ENCODE results near the gene TAF11L8.
"Not testable (repeated sequence)": the region's sequence is repeated elsewhere in the genome, so short reads cannot be mapped to it uniquely, and the experiment has no call there.

The TAF11L8 gene

GRCh38 chr5:17610092-17610491, 19.3 kb upstream of the TAF11L8 start, which contains the start of gene TAF11L12:
Gene TAF11L12 (plus strand): TSS chr5:17610392.
- H3K36me3 ChIP-seq (ENCODE audit: control insufficient read depth in 4 of 4, insufficient read depth in 4 of 4, low read length in 3 of 4); H3K27me3 ChIP-seq (replicated peaks in 2 of 5; ENCODE audit: control insufficient read depth in 4 of 5, insufficient read depth in 5 of 5, low read length in 4 of 5); H3K9me3 ChIP-seq (ENCODE audit: control extremely low read depth in 1 of 5, control insufficient read depth in 4 of 5, insufficient read depth in 2 of 5, low read depth in 1 of 5, low read length in 4 of 5); H3K4me3 ChIP-seq (ENCODE audit: control insufficient read depth in 1 of 7, extremely low read depth in 1 of 7, insufficient read depth in 4 of 7, low read depth in 2 of 7, low read length in 6 of 7); CTCF ChIA-PET; H3K4me1 ChIP-seq (ENCODE audit: control extremely low read depth in 1 of 4, control insufficient read depth in 4 of 4, insufficient read depth in 4 of 4, low read length in 3 of 4); POLR2A ChIA-PET; DNase-seq; H3K27ac ChIP-seq (ENCODE audit: insufficient read depth in 1 of 2, low read depth in 1 of 2, low read length in 2 of 2, poor library complexity in 1 of 2, severe bottlenecking in 2 of 2): not testable (repeated sequence)
- WGBS (ENCODE audit: insufficient coverage), result 100% methylated on average over 2 of the region's 2 CpGs

- H3K27me3 ChIP-seq (replicated peaks in 2 of 5; ENCODE audit: control insufficient read depth in 4 of 5, insufficient read depth in 5 of 5, low read length in 4 of 5); CTCF ChIA-PET; H3K36me3 ChIP-seq (ENCODE audit: control insufficient read depth in 4 of 4, insufficient read depth in 4 of 4, low read length in 3 of 4); H3K4me3 ChIP-seq (ENCODE audit: control insufficient read depth in 1 of 7, extremely low read depth in 1 of 7, insufficient read depth in 4 of 7, low read depth in 2 of 7, low read length in 6 of 7); H3K9me3 ChIP-seq (ENCODE audit: control extremely low read depth in 1 of 5, control insufficient read depth in 4 of 5, insufficient read depth in 2 of 5, low read depth in 1 of 5, low read length in 4 of 5); H3K4me1 ChIP-seq (ENCODE audit: control extremely low read depth in 1 of 4, control insufficient read depth in 4 of 4, insufficient read depth in 4 of 4, low read length in 3 of 4); POLR2A ChIA-PET; DNase-seq; H3K27ac ChIP-seq (ENCODE audit: insufficient read depth in 1 of 2, low read depth in 1 of 2, low read length in 2 of 2, poor library complexity in 1 of 2, severe bottlenecking in 2 of 2): not testable (repeated sequence)
- WGBS (ENCODE audit: insufficient coverage), result 90% methylated on average over 2 of the region's 4 CpGs
These were observed 16.7 kb upstream of the TAF11L8 start for GRCh38 chr5:17607461-17607860.

- WGBS (ENCODE audit: insufficient coverage), result 100% methylated on average over 1 of the region's 14 CpGs
- H3K4me3 ChIP-seq (ENCODE audit: control insufficient read depth in 1 of 7, extremely low read depth in 1 of 7, insufficient read depth in 4 of 7, low read depth in 2 of 7, low read length in 6 of 7), result no peak overlapping the region
- no peak overlapping the region for H3K27ac ChIP-seq (ENCODE audit: insufficient read depth in 1 of 2, low read depth in 1 of 2, low read length in 2 of 2, poor library complexity in 1 of 2, severe bottlenecking in 2 of 2)
- no peaks in the 10 kb centered on the region for H3K36me3 ChIP-seq (ENCODE audit: control insufficient read depth in 4 of 4, insufficient read depth in 4 of 4, low read length in 3 of 4)
- no peaks in the 10 kb centered on the region for H3K4me1 ChIP-seq (ENCODE audit: control extremely low read depth in 1 of 4, control insufficient read depth in 4 of 4, insufficient read depth in 4 of 4, low read length in 3 of 4)
- peaks cover 0 to 2% (median 0%) of the 10 kb centered on the region in 5 experiments for H3K9me3 ChIP-seq (ENCODE audit: control extremely low read depth in 1 of 5, control insufficient read depth in 4 of 5, insufficient read depth in 2 of 5, low read depth in 1 of 5, low read length in 4 of 5)
- CTCF ChIA-PET, result no interaction called here
- no peaks in the 10 kb centered on the region for H3K27me3 ChIP-seq (replicated peaks in 2 of 5; ENCODE audit: control insufficient read depth in 4 of 5, insufficient read depth in 5 of 5, low read length in 4 of 5)
- DNase-seq, result no peak
- POLR2A ChIA-PET, result no interaction called here
These were observed 14.2 kb upstream of the TAF11L8 start for GRCh38 chr5:17604951-17605350.

GRCh38 chr5:17603880-17604279, 13.1 kb upstream of the TAF11L8 start, which contains the start of gene TAF11L11:
Gene TAF11L11 (plus strand): TSS chr5:17604183.
- H3K4me1 ChIP-seq (ENCODE audit: control extremely low read depth in 1 of 4, control insufficient read depth in 4 of 4, insufficient read depth in 4 of 4, low read length in 3 of 4); CTCF ChIA-PET; H3K4me3 ChIP-seq (ENCODE audit: control insufficient read depth in 1 of 7, extremely low read depth in 1 of 7, insufficient read depth in 4 of 7, low read depth in 2 of 7, low read length in 6 of 7); H3K27ac ChIP-seq (ENCODE audit: insufficient read depth in 1 of 2, low read depth in 1 of 2, low read length in 2 of 2, poor library complexity in 1 of 2, severe bottlenecking in 2 of 2); H3K9me3 ChIP-seq (ENCODE audit: control extremely low read depth in 1 of 5, control insufficient read depth in 4 of 5, insufficient read depth in 2 of 5, low read depth in 1 of 5, low read length in 4 of 5); H3K36me3 ChIP-seq (ENCODE audit: control insufficient read depth in 4 of 4, insufficient read depth in 4 of 4, low read length in 3 of 4); DNase-seq; H3K27me3 ChIP-seq (replicated peaks in 2 of 5; ENCODE audit: control insufficient read depth in 4 of 5, insufficient read depth in 5 of 5, low read length in 4 of 5): not testable (repeated sequence)
- POLR2A ChIA-PET, result interaction anchor here (0.6 kb wide), 1 partner anchor 224 kb away, joined by 4 read pairs; no protein-coding TSS in a partner anchor
- no CpG with 5 or more reads among the region's 6 CpGs for WGBS (ENCODE audit: insufficient coverage)

GRCh38 chr5:17597728-17598127, 7.0 kb upstream of the TAF11L8 start, which contains the start of gene TAF11L10:
Gene TAF11L10 (minus strand): TSS chr5:17597828.
- DNase-seq; H3K9me3 ChIP-seq (ENCODE audit: control extremely low read depth in 1 of 5, control insufficient read depth in 4 of 5, insufficient read depth in 2 of 5, low read depth in 1 of 5, low read length in 4 of 5); CTCF ChIA-PET; H3K4me1 ChIP-seq (ENCODE audit: control extremely low read depth in 1 of 4, control insufficient read depth in 4 of 4, insufficient read depth in 4 of 4, low read length in 3 of 4); H3K27ac ChIP-seq (ENCODE audit: insufficient read depth in 1 of 2, low read depth in 1 of 2, low read length in 2 of 2, poor library complexity in 1 of 2, severe bottlenecking in 2 of 2); POLR2A ChIA-PET; H3K27me3 ChIP-seq (replicated peaks in 2 of 5; ENCODE audit: control insufficient read depth in 4 of 5, insufficient read depth in 5 of 5, low read length in 4 of 5); H3K4me3 ChIP-seq (ENCODE audit: control insufficient read depth in 1 of 7, extremely low read depth in 1 of 7, insufficient read depth in 4 of 7, low read depth in 2 of 7, low read length in 6 of 7); H3K36me3 ChIP-seq (ENCODE audit: control insufficient read depth in 4 of 4, insufficient read depth in 4 of 4, low read length in 3 of 4): not testable (repeated sequence)
- WGBS (ENCODE audit: insufficient coverage), result no CpG with 5 or more reads among the region's 15 CpGs

- no CpG with 5 or more reads among the region's 15 CpGs for WGBS (ENCODE audit: insufficient coverage)
- DNase-seq; H3K9me3 ChIP-seq (ENCODE audit: control extremely low read depth in 1 of 5, control insufficient read depth in 4 of 5, insufficient read depth in 2 of 5, low read depth in 1 of 5, low read length in 4 of 5); H3K27ac ChIP-seq (ENCODE audit: insufficient read depth in 1 of 2, low read depth in 1 of 2, low read length in 2 of 2, poor library complexity in 1 of 2, severe bottlenecking in 2 of 2); POLR2A ChIA-PET; H3K36me3 ChIP-seq (ENCODE audit: control insufficient read depth in 4 of 4, insufficient read depth in 4 of 4, low read length in 3 of 4); H3K4me1 ChIP-seq (ENCODE audit: control extremely low read depth in 1 of 4, control insufficient read depth in 4 of 4, insufficient read depth in 4 of 4, low read length in 3 of 4); H3K4me3 ChIP-seq (ENCODE audit: control insufficient read depth in 1 of 7, extremely low read depth in 1 of 7, insufficient read depth in 4 of 7, low read depth in 2 of 7, low read length in 6 of 7); CTCF ChIA-PET; H3K27me3 ChIP-seq (replicated peaks in 2 of 5; ENCODE audit: control insufficient read depth in 4 of 5, insufficient read depth in 5 of 5, low read length in 4 of 5): not testable (repeated sequence)
These were observed 3.5 kb upstream of the TAF11L8 start, which contains the start of gene TAF11L9 for GRCh38 chr5:17594255-17594654. Gene TAF11L9 (minus strand): TSS chr5:17594394.

GRCh38 chr5:17585658-17586057, 5.1 kb downstream of the TAF11L8 start, which contains the start of gene TAF11L7:
Gene TAF11L7 (minus strand): TSS chr5:17585758.
- H3K27me3 ChIP-seq (replicated peaks in 2 of 5; ENCODE audit: control insufficient read depth in 4 of 5, insufficient read depth in 5 of 5, low read length in 4 of 5); DNase-seq; H3K36me3 ChIP-seq (ENCODE audit: control insufficient read depth in 4 of 4, insufficient read depth in 4 of 4, low read length in 3 of 4); H3K27ac ChIP-seq (ENCODE audit: insufficient read depth in 1 of 2, low read depth in 1 of 2, low read length in 2 of 2, poor library complexity in 1 of 2, severe bottlenecking in 2 of 2); H3K4me1 ChIP-seq (ENCODE audit: control extremely low read depth in 1 of 4, control insufficient read depth in 4 of 4, insufficient read depth in 4 of 4, low read length in 3 of 4); POLR2A ChIA-PET; H3K4me3 ChIP-seq (ENCODE audit: control insufficient read depth in 1 of 7, extremely low read depth in 1 of 7, insufficient read depth in 4 of 7, low read depth in 2 of 7, low read length in 6 of 7); H3K9me3 ChIP-seq (ENCODE audit: control extremely low read depth in 1 of 5, control insufficient read depth in 4 of 5, insufficient read depth in 2 of 5, low read depth in 1 of 5, low read length in 4 of 5); CTCF ChIA-PET: not testable (repeated sequence)
- WGBS (ENCODE audit: insufficient coverage), result no CpG with 5 or more reads among the region's 16 CpGs

Measured in common myeloid progenitor, CD34-positive (primary cell).